AG20443 (cell line): ENCODE data around the gene OLFM2.
"Not testable (repeated sequence)": the region's sequence is repeated elsewhere in the genome, so short reads cannot be mapped to it uniquely, and the experiment has no call there.

Source experiments
- DNase-seq: peaks from one replicate; pipeline ENCODE4 v3.0.0; 2012; ENCODE audit warnings: low spot score, mixed read lengths

The OLFM2 gene

DNA sequence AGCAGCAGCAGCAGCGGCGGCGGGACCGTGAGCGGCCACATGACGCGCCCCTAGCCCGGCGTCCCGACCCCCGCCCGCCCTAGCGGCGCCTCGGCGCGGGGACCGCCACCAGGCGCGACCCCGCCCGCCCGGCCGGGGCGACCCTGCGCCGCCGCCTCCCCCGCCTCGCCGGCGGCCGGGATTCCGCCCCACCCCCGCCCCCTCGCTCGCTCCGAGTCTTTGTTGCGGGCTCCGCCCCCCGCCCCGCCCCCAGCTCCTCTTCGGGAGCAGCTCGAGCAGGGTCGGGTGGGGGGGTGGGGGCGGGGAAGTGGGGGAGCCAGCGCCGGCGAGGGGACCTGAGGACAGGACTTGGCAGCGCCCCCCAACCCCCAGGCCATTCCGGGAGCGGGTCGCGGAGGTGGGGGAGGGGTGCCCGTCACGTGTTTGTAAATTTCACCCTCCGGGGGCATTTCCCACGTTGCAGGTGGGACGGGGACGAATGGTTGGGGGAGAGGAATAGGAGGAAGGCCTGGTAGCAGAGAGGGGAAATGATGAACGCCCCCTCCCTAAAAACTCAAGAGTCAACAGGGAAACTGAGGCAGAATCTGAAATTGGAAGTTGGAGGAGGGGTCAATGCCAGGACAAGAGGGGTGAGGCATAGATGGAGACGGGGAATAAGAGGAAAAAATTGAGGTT, at the start of gene OLFM2:
Gene OLFM2, minus strand, starts transcription at position 190 of the 675 bp plus-strand sequence. Its CDS starts 149 bp downstream, at position 41.
- DNase-seq: peak; percentile 34

DNA sequence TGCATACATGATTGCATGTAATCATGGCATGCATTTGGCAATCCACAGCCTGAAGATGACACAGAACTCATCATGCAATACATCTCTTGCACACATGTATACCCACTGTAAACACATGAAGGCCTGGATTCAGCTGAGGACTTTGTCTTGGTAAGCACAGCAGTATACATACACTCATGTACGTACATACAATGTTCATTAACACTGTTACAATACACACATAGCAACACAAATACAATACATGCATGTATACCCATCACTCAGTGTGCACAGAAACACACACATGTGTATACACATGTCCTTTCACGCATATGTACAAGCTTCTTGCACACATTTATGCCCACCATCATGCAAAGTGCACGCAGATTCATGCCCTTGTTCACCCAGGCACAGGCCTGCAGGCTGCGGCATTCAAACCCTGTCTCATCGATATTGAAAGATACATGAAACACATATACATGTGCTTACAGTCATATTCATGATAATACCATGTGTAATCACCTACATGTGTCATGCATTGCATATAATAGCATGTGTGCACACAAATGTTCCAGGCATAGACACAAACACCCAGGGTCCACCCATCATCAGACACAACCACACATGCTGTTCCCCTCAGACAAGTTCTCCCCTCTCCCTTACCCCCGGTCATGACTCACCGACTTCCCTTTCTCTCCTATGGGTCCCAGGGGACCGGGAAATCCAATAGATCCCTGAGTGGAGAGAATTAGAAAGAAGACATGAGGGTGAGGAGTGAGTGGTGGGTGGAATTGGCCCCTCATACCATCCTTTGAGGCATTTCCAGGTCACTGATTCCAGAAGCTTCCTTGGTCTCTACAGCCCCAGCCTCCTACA, 45.3 kb upstream of the OLFM2 start:
- no peak for DNase-seq

DNA sequence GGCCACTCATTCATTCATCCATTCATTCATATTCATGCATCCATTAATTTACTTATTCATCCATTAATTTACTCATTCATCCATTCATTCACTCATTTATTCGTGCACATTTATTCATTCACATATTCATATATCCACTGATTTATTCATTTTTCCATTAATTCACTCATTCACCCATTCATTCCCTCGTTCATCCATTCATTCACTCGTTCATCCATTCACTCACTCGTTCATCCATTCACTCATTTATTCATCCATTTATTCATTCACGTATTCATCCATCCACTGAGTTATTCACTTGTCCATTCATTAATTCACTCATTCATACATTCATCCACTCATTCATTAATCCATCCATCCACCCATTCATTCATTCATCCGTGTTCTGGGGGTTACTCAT, 35.8 kb upstream of the OLFM2 start:
- no peak for DNase-seq

DNA sequence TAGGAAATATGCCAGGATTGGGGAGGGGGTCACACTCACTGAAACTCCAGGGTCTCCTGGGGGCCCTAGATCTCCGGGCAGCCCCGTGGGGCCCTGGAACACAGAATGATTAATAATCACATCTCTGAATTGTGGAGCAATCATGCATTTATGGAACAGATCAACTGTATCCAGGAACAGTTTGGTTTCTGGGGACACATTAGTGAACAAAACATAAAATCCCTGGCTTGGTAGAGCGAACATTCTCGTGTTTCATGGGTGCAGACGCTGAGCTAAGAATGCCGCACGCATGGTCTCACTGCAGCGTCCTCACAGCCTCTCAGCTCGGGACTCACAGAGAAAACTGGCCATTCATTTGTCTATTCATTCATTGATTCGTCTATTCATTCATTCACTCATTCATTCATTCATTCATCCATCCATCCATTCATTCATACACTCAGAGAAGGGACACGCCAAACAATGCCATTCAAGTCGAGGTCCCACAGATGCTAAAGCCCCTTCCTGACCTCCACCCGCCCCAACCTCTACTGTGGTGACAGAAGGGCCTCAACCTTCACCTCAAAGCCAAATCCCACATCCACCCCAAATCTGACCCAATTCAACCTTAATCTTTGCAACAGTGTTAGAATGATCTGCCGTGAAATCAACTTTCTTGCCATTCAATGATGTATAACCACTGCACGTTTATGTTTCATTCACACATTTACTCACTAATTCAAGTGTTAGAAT, 35.0 kb upstream of the OLFM2 start:
- no peak for DNase-seq

DNA sequence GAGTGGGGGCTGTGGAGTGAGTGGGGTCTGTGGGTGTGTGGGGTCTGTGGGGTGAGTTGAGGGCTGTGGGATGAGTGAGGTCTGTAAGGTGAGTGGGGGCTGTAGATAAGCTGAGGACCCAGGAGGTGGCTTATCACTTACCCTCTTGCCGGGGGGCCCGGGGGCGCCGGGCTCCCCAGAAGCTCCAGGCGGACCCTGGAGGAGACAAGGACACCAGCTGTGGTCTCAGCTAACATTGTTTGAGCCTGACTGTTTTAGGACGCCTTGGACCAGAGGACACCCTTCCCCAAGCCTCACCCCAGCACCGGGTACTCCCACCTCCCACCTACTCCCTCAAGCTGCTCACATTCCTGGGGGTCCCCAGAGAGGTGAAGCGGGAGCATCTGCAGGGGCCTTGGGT, 34.2 kb upstream of the OLFM2 start:
- DNase-seq: no peak

DNA sequence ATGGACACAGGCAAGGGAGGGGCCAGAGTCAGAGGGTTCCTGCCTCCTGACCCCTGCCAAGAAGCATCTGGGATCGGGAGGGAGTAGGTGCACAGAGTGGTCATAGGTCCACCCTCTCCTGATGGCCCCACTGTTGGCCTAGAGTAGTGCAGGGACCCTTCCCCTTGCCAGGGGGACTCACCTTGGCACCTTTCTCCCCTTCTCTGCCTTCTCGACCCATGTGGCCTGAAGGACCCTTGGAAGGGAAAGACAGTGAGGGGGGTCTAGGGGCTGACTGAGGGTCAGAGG, 33.3 kb upstream of the OLFM2 start:
- no peak for DNase-seq

DNA sequence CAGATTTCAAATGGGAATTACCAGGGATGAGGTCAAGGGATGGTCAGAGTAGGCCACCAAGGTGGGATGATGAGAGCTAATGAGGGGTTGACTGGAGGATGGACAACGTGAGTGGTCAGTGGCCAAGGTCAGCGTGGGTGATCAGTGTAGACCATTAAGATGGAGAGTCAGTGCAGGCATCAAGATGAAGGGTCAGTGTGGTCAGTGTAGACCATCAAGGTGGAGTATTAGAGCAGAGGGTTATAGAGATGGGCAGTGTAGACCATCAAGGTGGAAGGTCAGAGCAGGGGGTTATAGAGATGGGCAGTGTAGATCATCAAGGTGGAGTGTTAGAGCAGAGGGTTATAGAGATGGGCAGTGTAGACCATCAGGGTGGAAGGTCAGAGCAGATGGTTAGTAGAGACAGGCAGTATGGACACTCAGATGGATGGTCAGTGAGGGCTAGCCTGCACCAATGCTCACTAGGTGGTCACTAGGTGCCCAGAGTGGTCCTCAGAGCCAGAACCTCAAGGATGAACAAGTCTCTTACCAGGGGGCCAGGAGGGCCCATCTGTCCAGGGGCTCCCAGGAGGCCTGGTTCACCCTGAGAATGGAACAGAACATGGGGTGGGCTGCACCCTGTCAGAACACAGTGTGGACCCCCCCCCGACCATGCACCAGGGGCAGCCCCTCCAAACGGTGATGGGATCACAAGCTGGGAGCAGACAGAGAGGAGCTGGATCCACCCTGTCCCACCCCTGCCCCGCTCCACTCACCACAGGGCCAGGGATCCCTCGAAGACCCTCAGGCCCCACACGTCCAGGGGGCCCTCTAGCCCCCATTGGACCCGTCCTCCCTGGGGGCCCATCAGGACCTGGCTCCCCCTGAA, 32.7 kb upstream of the OLFM2 start:
- DNase-seq: no peak

DNA sequence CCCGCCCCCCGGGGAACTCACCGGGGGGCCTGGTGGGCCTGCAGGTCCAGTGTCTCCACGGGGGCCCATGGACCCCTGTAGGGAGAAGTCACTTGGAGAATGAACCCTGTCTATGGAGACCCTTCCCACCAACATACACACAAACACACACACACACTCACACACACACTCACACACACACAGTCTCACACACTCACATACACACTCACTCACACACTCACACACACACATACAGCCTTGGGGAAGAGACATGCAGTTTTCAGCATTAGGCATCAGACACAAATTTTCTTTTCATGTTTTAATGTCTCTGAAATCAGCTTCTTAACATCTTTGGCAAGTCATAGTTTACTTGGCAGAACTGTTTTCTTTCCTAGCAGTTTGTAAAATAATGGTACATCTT, 31.0 kb upstream of the OLFM2 start:
- DNase-seq: no peak

DNA sequence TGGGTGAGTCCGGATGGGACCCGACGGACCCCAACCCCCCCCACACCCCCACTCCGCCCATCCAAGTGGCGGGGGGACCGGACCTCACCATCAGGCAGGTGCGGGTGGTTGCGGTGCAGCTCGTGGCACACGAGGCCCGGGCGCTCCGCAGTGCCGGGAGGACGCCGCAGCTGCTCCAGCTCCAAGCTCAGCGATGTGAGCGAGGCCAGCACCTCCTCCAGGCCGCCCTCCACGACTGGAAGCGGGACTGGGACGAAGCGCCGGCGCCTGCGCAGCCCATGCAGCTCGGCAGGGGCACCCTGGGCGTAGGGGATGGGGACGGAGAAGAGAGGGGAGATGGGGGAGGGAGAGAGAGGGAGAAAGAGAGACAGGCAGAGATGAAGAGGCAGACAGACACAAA, 30.1 kb upstream of the OLFM2 start:
- DNase-seq: no peak

DNA sequence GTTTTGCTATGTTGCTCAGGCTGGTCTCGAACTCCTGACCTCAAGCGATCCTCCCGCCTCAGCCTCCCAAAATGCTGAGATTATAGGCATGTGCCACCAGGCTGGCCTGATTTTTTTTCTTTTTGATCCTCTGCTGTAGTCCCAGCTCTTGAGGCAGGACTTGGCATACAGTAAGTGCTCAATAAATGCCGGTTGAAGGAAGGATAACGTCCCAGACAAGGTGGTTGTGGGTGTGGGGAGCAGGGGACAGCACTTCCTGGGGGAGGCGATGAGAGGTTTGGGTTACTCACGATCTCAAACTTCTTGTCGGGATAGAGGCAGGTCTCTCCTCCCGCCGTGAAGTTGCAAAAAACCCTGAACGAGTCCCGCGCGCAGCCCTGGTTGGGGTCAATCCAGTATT, 29.7 kb upstream of the OLFM2 start:
- DNase-seq: no peak

DNA sequence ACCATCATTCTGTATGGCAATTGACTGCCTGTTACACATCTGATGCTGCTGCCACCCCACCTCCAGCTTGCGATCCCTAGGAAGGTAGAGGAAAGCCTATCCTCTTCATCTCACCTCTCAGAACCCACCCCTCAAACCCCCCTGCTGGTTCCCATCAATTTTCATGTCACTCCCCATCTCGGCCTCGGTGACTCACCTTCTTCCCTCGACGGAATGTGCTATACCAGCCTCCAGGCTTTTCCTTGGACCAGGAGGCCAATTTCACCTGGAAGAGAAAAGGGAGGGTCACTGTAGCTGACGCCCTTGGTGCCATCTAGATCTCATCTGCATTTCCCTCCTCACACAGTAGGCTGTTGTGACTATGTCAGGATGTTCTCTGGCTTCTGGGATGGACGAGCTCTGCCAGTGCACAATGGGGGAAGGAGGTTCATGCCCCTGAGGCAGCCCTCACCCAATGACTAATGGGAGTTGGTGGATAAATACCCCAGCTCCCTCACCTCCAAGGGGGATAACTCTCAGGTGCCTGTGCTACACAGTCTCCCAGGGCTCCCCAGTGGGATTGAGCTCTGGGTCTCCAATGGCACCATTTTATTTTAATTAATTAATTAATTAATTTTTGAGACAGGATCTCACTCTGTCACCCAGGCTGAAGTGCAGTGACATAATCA, 26.4 kb upstream of the OLFM2 start:
- DNase-seq: no peak

DNA sequence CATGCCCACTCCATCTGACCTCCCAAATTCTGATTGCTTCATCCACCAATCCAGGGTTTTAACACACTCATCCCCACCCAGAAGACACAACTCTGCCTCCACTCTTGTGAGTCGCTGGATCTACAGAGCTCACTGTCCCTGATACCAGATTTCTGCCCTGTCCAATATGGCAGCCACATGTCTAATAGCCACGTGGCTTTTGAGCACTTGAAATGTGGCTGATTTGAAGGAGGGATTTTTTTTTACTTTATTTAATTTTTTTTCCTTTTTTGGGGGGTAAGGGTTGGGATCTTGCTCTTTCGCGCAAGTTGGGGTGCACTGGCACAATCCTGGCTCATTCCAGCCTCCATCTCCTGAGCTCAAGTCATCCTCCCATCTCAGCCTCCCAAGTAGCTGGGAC, 24.8 kb upstream of the OLFM2 start:
- no peak for DNase-seq

DNA sequence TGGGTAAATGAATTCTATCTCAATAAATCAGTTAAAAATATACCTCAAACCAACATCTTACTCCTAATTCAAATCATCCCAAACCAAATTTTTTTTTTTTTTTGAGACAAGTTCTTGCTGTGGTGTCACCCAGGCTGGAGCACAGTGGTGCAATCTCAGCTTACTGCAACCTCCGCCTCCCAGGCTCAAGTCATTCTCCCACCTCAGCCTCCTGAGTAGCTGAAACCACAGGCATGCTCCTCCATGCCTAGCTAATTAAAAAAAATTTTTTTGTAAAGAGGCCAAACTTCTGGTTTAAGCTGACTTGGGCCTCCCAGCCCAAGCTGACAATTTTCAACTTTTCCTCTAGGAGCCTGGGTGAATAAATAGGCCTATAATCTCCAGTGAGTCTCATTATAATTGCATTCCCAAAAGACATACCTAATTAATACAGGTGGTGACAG, 22.1 kb upstream of the OLFM2 start:
- peak; percentile 89 for DNase-seq

DNA sequence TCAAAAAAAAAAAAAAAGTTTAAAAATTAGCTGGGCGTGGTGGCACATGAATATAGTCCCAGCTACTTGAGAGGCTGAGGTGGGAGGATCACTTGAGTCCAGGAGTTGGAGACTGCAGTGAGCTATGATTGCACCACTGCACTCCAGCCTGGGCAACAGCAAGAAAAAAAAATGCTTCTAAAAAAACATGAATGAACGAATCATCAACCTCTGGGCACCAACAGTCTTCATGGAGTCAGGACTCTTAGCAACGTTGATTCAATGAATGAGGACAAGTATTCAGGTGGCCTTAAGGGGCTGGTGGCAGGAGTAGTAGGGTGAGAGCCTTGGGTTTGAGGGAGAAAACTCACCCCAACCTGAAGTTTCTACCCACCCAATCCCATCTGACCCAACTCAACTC, 20.6 kb upstream of the OLFM2 start:
- no peak for DNase-seq

DNA sequence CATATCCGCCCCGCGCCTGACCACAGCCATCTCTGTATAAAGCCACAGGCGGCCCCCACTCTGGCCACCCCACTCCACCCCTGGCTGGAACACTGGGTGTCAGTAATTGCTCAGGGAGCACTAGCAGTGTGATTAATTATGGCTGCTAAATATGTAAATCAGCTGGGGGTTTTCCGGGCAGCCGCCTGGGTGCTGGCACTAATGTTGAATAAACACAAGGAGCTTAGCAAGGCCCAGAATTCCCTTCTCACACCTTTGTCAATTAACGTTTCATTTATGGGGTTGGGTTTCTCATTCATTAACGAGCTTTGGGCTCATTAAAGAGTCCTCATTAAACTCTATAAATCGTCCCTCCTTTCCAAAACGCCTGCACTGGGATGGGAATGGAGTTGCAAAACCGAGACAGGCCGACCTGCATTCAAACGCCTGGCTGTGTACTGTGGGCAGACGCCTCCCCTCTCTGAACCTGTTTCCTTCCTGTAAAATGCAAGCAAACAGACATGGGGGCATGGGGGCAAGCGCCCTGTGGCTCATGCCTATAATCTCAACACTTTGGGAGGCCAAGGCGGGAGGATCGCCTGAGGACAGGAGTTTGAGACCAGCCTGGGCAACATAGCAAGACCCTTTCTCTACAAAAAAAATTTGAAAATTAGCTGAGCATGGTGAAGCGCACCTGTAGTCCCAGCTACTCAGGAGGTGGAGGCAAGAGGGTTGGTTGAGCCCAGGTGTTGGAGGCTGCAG, 17.7 kb upstream of the OLFM2 start:
- DNase-seq: no peak

DNA sequence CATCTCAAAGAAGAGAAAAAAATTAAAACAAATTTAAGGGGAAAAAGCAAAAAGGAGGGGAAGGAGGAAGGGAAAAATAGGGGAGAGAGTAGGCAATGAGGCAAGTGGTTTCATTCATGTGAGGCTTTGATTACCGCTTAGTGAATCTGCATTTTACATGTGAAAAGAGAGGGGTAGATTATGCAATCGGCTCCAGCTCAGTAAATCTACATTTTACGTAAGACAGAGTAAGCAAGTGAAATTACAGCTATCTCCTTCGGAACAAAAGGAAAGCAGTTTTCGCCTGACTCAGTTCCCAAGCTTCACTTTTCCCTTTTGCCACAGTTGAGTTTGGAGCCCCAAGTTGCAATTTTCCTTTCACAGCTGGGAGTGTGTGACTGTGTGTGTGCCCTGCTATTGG, 16.0 kb upstream of the OLFM2 start:
- no peak for DNase-seq

DNA sequence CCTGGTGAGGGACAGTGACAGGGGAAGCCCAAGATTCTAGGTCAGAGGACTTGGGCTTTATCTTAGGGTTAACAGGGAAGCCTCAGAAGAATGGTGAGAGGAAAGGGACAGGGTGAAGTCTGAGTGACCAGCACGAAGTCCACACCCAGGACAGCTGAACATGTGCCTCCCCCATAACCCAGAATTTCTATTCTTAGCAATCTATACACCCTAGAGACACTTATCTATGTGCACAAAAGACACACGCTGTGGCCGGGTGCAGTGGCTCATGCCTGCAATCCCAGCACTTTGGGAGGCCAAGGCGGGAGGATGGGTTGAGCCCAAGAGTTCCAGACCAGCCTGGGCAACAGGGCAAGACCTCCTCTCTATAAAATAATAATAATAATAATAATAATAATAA, 11.1 kb upstream of the OLFM2 start:
- DNase-seq: no peak

DNA sequence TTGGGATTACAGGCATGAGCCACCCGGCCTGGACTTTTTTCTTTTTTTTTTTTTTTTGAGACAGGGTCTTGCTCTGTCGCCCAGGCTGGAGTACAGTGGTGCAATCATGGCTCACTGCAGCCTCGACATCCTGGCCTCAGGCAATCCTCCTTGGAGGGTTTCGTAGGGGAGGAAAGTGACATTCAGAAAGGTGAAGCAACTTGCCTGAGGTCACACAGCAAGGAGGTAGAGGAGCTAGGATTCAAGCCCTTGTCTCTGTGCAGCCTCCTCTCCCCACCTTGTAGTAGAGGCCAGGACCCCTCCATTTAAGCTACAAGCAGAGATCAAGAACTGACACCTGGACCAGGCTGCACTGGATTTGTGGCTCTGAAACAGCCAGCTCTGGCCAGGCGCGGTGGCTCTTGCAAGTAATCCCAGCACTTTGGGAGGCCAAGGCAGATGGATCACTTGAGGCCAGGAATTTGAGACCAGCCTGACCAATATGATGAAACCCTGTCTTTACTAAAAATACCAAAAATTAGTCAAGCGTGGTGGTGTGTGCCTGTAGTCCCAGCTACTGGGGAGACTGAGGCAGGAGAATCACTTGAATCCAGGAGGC, 10.3 kb upstream of the OLFM2 start:
- DNase-seq: not testable (repeated sequence)

DNA sequence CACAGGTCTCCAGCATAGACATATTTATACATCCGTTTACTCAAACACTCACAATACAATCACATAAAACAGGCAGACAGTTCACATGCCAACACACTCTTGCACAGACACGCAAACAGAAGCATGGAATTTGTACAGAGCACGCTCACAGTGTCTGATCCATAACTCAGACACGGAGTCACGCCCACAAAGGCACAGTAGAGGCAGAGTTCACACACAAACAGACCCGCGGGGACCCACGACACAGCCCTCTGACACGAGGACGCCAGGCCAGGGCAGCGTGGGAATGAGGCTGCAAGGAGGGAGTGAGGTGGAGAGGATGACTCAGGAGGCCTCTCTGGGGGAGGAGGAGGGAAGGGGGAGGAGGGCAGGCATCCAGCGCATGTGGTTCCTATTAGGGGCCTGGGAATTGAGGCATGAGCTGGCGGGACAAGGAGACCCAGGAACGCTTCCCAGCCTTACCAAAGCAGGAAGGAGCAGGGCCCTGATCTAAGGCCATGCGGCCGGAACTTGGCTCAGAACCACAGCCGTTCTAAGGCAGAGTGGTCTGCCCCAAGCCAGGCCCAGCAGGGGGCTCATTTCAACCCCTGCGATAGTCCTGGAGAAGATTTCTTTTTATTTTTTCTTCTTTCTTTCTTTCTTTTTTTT, 9.1 kb upstream of the OLFM2 start:
- DNase-seq: peak; percentile 94

DNA sequence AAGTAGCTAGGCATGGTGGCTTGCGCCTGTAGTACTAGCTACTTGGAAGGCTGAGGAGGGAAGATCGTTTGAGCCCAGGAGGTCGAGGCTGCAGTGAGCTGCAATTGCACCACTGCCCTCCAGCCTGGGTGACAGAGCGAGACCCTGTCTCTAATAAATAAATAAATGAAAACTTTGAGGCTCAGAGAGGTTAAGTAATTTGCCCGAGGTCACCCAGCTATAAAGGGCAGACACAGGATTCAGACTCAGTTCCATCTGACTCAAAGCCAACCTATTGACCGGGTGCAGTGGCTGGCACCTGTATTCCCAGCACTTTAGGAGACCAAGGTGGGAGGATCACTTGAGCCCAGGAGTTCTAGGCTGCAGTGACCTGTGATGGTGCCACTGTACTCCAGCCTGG, 7.4 kb upstream of the OLFM2 start:
- DNase-seq: no peak
